DMS153 treated with DMSO at 0.1 percent for 48 hours (cell line): Measurements from ENCODE around the gene RARS2.
"Not testable (repeated sequence)": the region's sequence is repeated elsewhere in the genome, so short reads cannot be mapped to it uniquely, and the experiment has no call there.

ENCODE experiments used
- DNase-seq: peaks from one replicate; lab custom pipeline; 2025; ENCODE audit not compliant: unreplicated experiment; lab: John Stamatoyannopoulos, UW

Gene RARS2

GRCh38 chr6:87589693-87590416 lies at the start of gene RARS2, which contains the start of gene ORC3:
Gene RARS2 (minus strand): TSS chr6:87589987. CDS start chr6:87589957, 30 bp downstream.
Gene ORC3 (plus strand): TSS chr6:87590135. CDS start chr6:87590169, 34 bp downstream.
- peak; percentile 95 for DNase-seq

GRCh38 chr6:87639373-87639772 lies 49.6 kb upstream of the RARS2 start:
- DNase-seq, result no peak

GRCh38 chr6:87637106-87637505 lies 47.3 kb upstream of the RARS2 start:
- no peak for DNase-seq

- no peak for DNase-seq
Measured at GRCh38 chr6:87636315-87636714, 46.5 kb upstream of the RARS2 start.

- no peak for DNase-seq
Measured at GRCh38 chr6:87633851-87634250, 44.1 kb upstream of the RARS2 start.

GRCh38 chr6:87630746-87631145 lies 41.0 kb upstream of the RARS2 start:
- DNase-seq, result no peak

GRCh38 chr6:87628881-87629280 lies 39.1 kb upstream of the RARS2 start:
- DNase-seq, result no peak

- no peak for DNase-seq
Measured at GRCh38 chr6:87628424-87628823, 38.6 kb upstream of the RARS2 start.

- no peak for DNase-seq
Measured at GRCh38 chr6:87623248-87623647, 33.5 kb upstream of the RARS2 start.

- no peak for DNase-seq
Measured at GRCh38 chr6:87618531-87618930, 28.7 kb upstream of the RARS2 start.

GRCh38 chr6:87617405-87617804 lies 27.6 kb upstream of the RARS2 start:
- DNase-seq, result no peak

GRCh38 chr6:87613018-87613417 lies 23.2 kb upstream of the RARS2 start:
- not testable (repeated sequence) for DNase-seq

GRCh38 chr6:87608802-87609201 lies 19.0 kb upstream of the RARS2 start:
- no peak for DNase-seq

GRCh38 chr6:87606199-87606598 lies 16.4 kb upstream of the RARS2 start:
- DNase-seq, result no peak

GRCh38 chr6:87600576-87600975 lies 10.8 kb upstream of the RARS2 start:
- no peak for DNase-seq

- no peak for DNase-seq
Measured at GRCh38 chr6:87590990-87591389, 1.2 kb upstream of the RARS2 start.

GRCh38 chr6:87590417-87590880 lies 662 bp upstream of the RARS2 start:
- no peak for DNase-seq

- no peak for DNase-seq
Measured at GRCh38 chr6:87588756-87589407, 905 bp downstream of the RARS2 start.

GRCh38 chr6:87586371-87587077 lies 3.3 kb downstream of the RARS2 start:
- no peak for DNase-seq

- DNase-seq, result no peak
Measured at GRCh38 chr6:87583822-87584221, 6.0 kb downstream of the RARS2 start.

GRCh38 chr6:87575423-87575822 lies 14.4 kb downstream of the RARS2 start:
- peak; percentile 49 for DNase-seq
